Measurements from ENCODE around the gene SCN9A.
A peak's percentile ranks its signal among the peaks of the same experiment; 100 is the strongest.

Gene SCN9A

GRCh38 chr2:166376488-166376828, 714 bp upstream of the SCN9A start:
- Histone ChIP-seq H4K91ac (ENCODE audit: low read depth, low read length, poor library complexity) (no peak overlapping the region), H3K18ac (ENCODE audit: low read length) (no peak overlapping the region), H3K27ac (replicated peaks; ENCODE audit: low read length) (no peak overlapping the region), H2BK120ac (ENCODE audit: low read depth, low read length) (no peak overlapping the region), H3K4me1 (ENCODE audit: control insufficient read depth in 2 of 2, insufficient read depth in 1 of 2, low read depth in 1 of 2, low read length in 2 of 2) (peaks cover 2 to 8% of the 10 kb centered on the region in 2 donors), H2AFZ (ENCODE audit: low read length) (peak overlapping the region; percentile 99), H3K14ac (ENCODE audit: low read length) (no peak overlapping the region), H2AK5ac (ENCODE audit: low read depth, low read length) (no peak overlapping the region), H3K79me1 (ENCODE audit: low read depth, low read length) (no peaks in the 10 kb centered on the region), H2BK5ac (ENCODE audit: low read length) (no peak overlapping the region), H3K4me2 (ENCODE audit: insufficient read depth, low read length, poor library complexity, severe bottlenecking) (peak overlapping the region; percentile 97), H3K27me3 (ENCODE audit: control insufficient read depth in 3 of 3, insufficient read depth in 3 of 3, low read depth in 1 of 3, low read length in 3 of 3) (peaks cover 0 to 3% (median 0%) of the 10 kb centered on the region in 3 experiments), H3K4me3 (ENCODE audit: low read length in 2 of 2) (peak overlapping the region; percentile 57 to 84), H3K36me3 (replicated peaks in 1 of 2; ENCODE audit: control insufficient read depth in 2 of 2, insufficient read depth in 2 of 2, low read length in 2 of 2) (no peaks in the 10 kb centered on the region), H3K9ac (ENCODE audit: low read depth, low read length, poor library complexity) (no peak overlapping the region), H2BK15ac (ENCODE audit: low read length) (no peak overlapping the region), H4K8ac (ENCODE audit: low read depth, low read length) (no peak overlapping the region), H3K9me3 (replicated peaks in 1 of 2; ENCODE audit: control insufficient read depth in 2 of 2, insufficient read depth in 1 of 2, low read depth in 1 of 2, low read length in 2 of 2) (no peaks in the 10 kb centered on the region), H3K23ac (ENCODE audit: low read depth, low read length, poor library complexity) (no peak overlapping the region), H2BK12ac (ENCODE audit: low read length) (no peak overlapping the region), H3K4ac (ENCODE audit: low read length) (no peak overlapping the region)
- no peak for DNase-seq (ENCODE audit: low spot score)
- WGBS, 2 donors (ENCODE audit: extremely low coverage in 2 of 2, insufficient read length in 2 of 2, insufficient replicate concordance in 1 of 2) = no CpG with 5 or more reads among the region's 11 CpGs

GRCh38 chr2:166375195-166375735, 479 bp downstream of the SCN9A start:
- H3K4ac ChIP-seq (ENCODE audit: low read length) = no peak overlapping the region
- no peak overlapping the region for H2BK12ac ChIP-seq (ENCODE audit: low read length)
- peak overlapping the region; percentile 57 to 84 for H3K4me3 ChIP-seq (ENCODE audit: low read length in 2 of 2)
- no peak overlapping the region for H2BK5ac ChIP-seq (ENCODE audit: low read length)
- H3K27me3 ChIP-seq (ENCODE audit: control insufficient read depth in 3 of 3, insufficient read depth in 3 of 3, low read depth in 1 of 3, low read length in 3 of 3) = peaks cover 0 to 3% (median 0%) of the 10 kb centered on the region in 3 experiments
- peak overlapping the region; percentile 47 for H2BK15ac ChIP-seq (ENCODE audit: low read length)
- no peak for DNase-seq (ENCODE audit: low spot score)
- H3K79me1 ChIP-seq (ENCODE audit: low read depth, low read length) = no peaks in the 10 kb centered on the region
- no peak overlapping the region for H4K91ac ChIP-seq (ENCODE audit: low read depth, low read length, poor library complexity)
- H3K36me3 ChIP-seq (replicated peaks in 1 of 2; ENCODE audit: control insufficient read depth in 2 of 2, insufficient read depth in 2 of 2, low read length in 2 of 2) = no peaks in the 10 kb centered on the region
- H3K9me3 ChIP-seq (replicated peaks in 1 of 2; ENCODE audit: control insufficient read depth in 2 of 2, insufficient read depth in 1 of 2, low read depth in 1 of 2, low read length in 2 of 2) = no peaks in the 10 kb centered on the region
- no CpG with 5 or more reads among the region's 17 CpGs for WGBS, 2 donors (ENCODE audit: extremely low coverage in 2 of 2, insufficient read length in 2 of 2, insufficient replicate concordance in 1 of 2)
- H4K8ac ChIP-seq (ENCODE audit: low read depth, low read length) = no peak overlapping the region
- H3K4me2 ChIP-seq (ENCODE audit: insufficient read depth, low read length, poor library complexity, severe bottlenecking) = peak overlapping the region; percentile 97
- H2BK120ac ChIP-seq (ENCODE audit: low read depth, low read length) = no peak overlapping the region
- peak overlapping the region; percentile 13 for H3K18ac ChIP-seq (ENCODE audit: low read length)
- H2AK5ac ChIP-seq (ENCODE audit: low read depth, low read length) = no peak overlapping the region
- peak overlapping the region; percentile 67 for H3K9ac ChIP-seq (ENCODE audit: low read depth, low read length, poor library complexity)
- H3K14ac ChIP-seq (ENCODE audit: low read length) = no peak overlapping the region
- peak overlapping the region; percentile 99 for H2AFZ ChIP-seq (ENCODE audit: low read length)
- H3K4me1 ChIP-seq (ENCODE audit: control insufficient read depth in 2 of 2, insufficient read depth in 1 of 2, low read depth in 1 of 2, low read length in 2 of 2) = peaks cover 2 to 8% of the 10 kb centered on the region in 2 donors
- no peak overlapping the region for H3K23ac ChIP-seq (ENCODE audit: low read depth, low read length, poor library complexity)
- no peak overlapping the region for H3K27ac ChIP-seq (replicated peaks; ENCODE audit: low read length)

GRCh38 chr2:166373951-166374350, 1.8 kb downstream of the SCN9A start:
- Histone ChIP-seq H3K14ac (ENCODE audit: low read length) (no peak overlapping the region), H3K9ac (ENCODE audit: low read depth, low read length, poor library complexity) (no peak overlapping the region), H2AK5ac (ENCODE audit: low read depth, low read length) (no peak overlapping the region), H3K23ac (ENCODE audit: low read depth, low read length, poor library complexity) (no peak overlapping the region), H3K4me2 (ENCODE audit: insufficient read depth, low read length, poor library complexity, severe bottlenecking) (no peak overlapping the region), H4K8ac (ENCODE audit: low read depth, low read length) (no peak overlapping the region), H3K9me3 (replicated peaks in 1 of 2; ENCODE audit: control insufficient read depth in 2 of 2, insufficient read depth in 1 of 2, low read depth in 1 of 2, low read length in 2 of 2) (no peaks in the 10 kb centered on the region), H2BK120ac (ENCODE audit: low read depth, low read length) (no peak overlapping the region), H3K36me3 (replicated peaks in 1 of 2; ENCODE audit: control insufficient read depth in 2 of 2, insufficient read depth in 2 of 2, low read length in 2 of 2) (no peaks in the 10 kb centered on the region), H2BK15ac (ENCODE audit: low read length) (no peak overlapping the region), H3K4ac (ENCODE audit: low read length) (no peak overlapping the region), H2BK12ac (ENCODE audit: low read length) (no peak overlapping the region), H3K79me1 (ENCODE audit: low read depth, low read length) (no peaks in the 10 kb centered on the region), H2BK5ac (ENCODE audit: low read length) (no peak overlapping the region), H3K27ac (replicated peaks; ENCODE audit: low read length) (no peak overlapping the region), H3K18ac (ENCODE audit: low read length) (no peak overlapping the region), H4K91ac (ENCODE audit: low read depth, low read length, poor library complexity) (no peak overlapping the region), H3K4me3 (ENCODE audit: low read length in 2 of 2) (no peak overlapping the region), H2AFZ (ENCODE audit: low read length) (no peak overlapping the region), H3K4me1 (ENCODE audit: control insufficient read depth in 2 of 2, insufficient read depth in 1 of 2, low read depth in 1 of 2, low read length in 2 of 2) (peaks cover 2 to 8% of the 10 kb centered on the region in 2 donors), H3K27me3 (ENCODE audit: control insufficient read depth in 3 of 3, insufficient read depth in 3 of 3, low read depth in 1 of 3, low read length in 3 of 3) (peaks cover 0 to 3% (median 0%) of the 10 kb centered on the region in 3 experiments)
- DNase-seq (ENCODE audit: low spot score) = no peak

- Histone ChIP-seq H4K8ac (ENCODE audit: low read depth, low read length) (no peak overlapping the region), H3K4me2 (ENCODE audit: insufficient read depth, low read length, poor library complexity, severe bottlenecking) (no peak overlapping the region), H3K27ac (replicated peaks; ENCODE audit: low read length) (no peak overlapping the region), H3K23ac (ENCODE audit: low read depth, low read length, poor library complexity) (no peak overlapping the region), H2BK5ac (ENCODE audit: low read length) (no peak overlapping the region), H2BK15ac (ENCODE audit: low read length) (no peak overlapping the region), H3K36me3 (replicated peaks in 1 of 2; ENCODE audit: control insufficient read depth in 2 of 2, insufficient read depth in 2 of 2, low read length in 2 of 2) (no peaks in the 10 kb centered on the region), H2BK12ac (ENCODE audit: low read length) (no peak overlapping the region), H3K9ac (ENCODE audit: low read depth, low read length, poor library complexity) (no peak overlapping the region), H3K4ac (ENCODE audit: low read length) (no peak overlapping the region), H3K9me3 (replicated peaks in 1 of 2; ENCODE audit: control insufficient read depth in 2 of 2, insufficient read depth in 1 of 2, low read depth in 1 of 2, low read length in 2 of 2) (no peaks in the 10 kb centered on the region), H2AFZ (ENCODE audit: low read length) (no peak overlapping the region), H3K14ac (ENCODE audit: low read length) (no peak overlapping the region), H3K79me1 (ENCODE audit: low read depth, low read length) (no peaks in the 10 kb centered on the region), H4K91ac (ENCODE audit: low read depth, low read length, poor library complexity) (no peak overlapping the region), H3K4me1 (ENCODE audit: control insufficient read depth in 2 of 2, insufficient read depth in 1 of 2, low read depth in 1 of 2, low read length in 2 of 2) (peaks cover 2 to 8% of the 10 kb centered on the region in 2 donors), H3K18ac (ENCODE audit: low read length) (no peak overlapping the region), H3K4me3 (ENCODE audit: low read length in 2 of 2) (no peak overlapping the region), H2BK120ac (ENCODE audit: low read depth, low read length) (no peak overlapping the region), H3K27me3 (ENCODE audit: control insufficient read depth in 3 of 3, insufficient read depth in 3 of 3, low read depth in 1 of 3, low read length in 3 of 3) (peaks cover 0 to 3% (median 0%) of the 10 kb centered on the region in 3 experiments), H2AK5ac (ENCODE audit: low read depth, low read length) (no peak overlapping the region)
- DNase-seq (ENCODE audit: low spot score) = no peak
Observed at GRCh38 chr2:166373539-166373938, 2.2 kb downstream of the SCN9A start.

Measured in neuronal stem cell (in vitro differentiated cells).